HT-29 (cell line): Measurements from ENCODE around the gene DIAPH3. TPM values are rescaled to one million over a fixed set of nuclear protein-coding genes. Genes with fewer than 3 reads are reported as not detected.
"Not testable (repeated sequence)": the region's sequence is repeated elsewhere in the genome, so short reads cannot be mapped to it uniquely, and the experiment has no call there.

Experiments used
- DNase-seq: peaks from one replicate; pipeline ENCODE4 v3.0.0-alpha.2; 2015; ENCODE audit warnings: low spot score
- total RNA-seq: library from RNA; depleted of rRNA; stranded (reverse); fragments of >200 nt; shearing (Covaris generic); gene quantifications from 2 replicates; pipeline ENCODE4 v1.2.3, GENCODE V29; 2014; rRNA removed

DIAPH3 gene
- 7.9 and 8.1 TPM in 2 replicates for total RNA-seq

GRCh38 chr13:60163478-60164233 is at the start of gene DIAPH3:
DIAPH3 (minus strand) TSS chr13:60163928; CDS start chr13:60163766, 162 bp downstream.
- DNase-seq: peak; percentile 98

- no peak for DNase-seq
Measured at GRCh38 chr13:60213236-60213744, 49.6 kb upstream of the DIAPH3 start.

GRCh38 chr13:60211548-60211947 is 47.8 kb upstream of the DIAPH3 start:
- DNase-seq: no peak

- no peak for DNase-seq
Measured at GRCh38 chr13:60210510-60211330, 47.0 kb upstream of the DIAPH3 start.

GRCh38 chr13:60205499-60205898 is 41.8 kb upstream of the DIAPH3 start:
- DNase-seq: not testable (repeated sequence)

GRCh38 chr13:60201286-60201685 is 37.6 kb upstream of the DIAPH3 start:
- DNase-seq: no peak

- not testable (repeated sequence) for DNase-seq
Measured at GRCh38 chr13:60195893-60196292, 32.2 kb upstream of the DIAPH3 start.

- DNase-seq: no peak
Measured at GRCh38 chr13:60182907-60183306, 19.2 kb upstream of the DIAPH3 start.

- DNase-seq: no peak
Measured at GRCh38 chr13:60178327-60178726, 14.6 kb upstream of the DIAPH3 start.

GRCh38 chr13:60175571-60175970 is 11.8 kb upstream of the DIAPH3 start:
- DNase-seq: no peak

GRCh38 chr13:60174113-60174512 is 10.4 kb upstream of the DIAPH3 start:
- DNase-seq: no peak

- DNase-seq: no peak
Measured at GRCh38 chr13:60172111-60172510, 8.4 kb upstream of the DIAPH3 start.

- no peak for DNase-seq
Measured at GRCh38 chr13:60170414-60170813, 6.7 kb upstream of the DIAPH3 start.

GRCh38 chr13:60169239-60170031 is 5.7 kb upstream of the DIAPH3 start:
- DNase-seq: peak; percentile 26

GRCh38 chr13:60167121-60167520 is 3.4 kb upstream of the DIAPH3 start:
- no peak for DNase-seq

- DNase-seq: no peak
Measured at GRCh38 chr13:60165391-60166099, 1.8 kb upstream of the DIAPH3 start.

GRCh38 chr13:60164234-60164889 is 634 bp upstream of the DIAPH3 start:
- no peak for DNase-seq

- DNase-seq: no peak
Measured at GRCh38 chr13:60162096-60162495, 1.6 kb downstream of the DIAPH3 start.

GRCh38 chr13:60158321-60158801 is 5.4 kb downstream of the DIAPH3 start:
- no peak for DNase-seq

GRCh38 chr13:60155978-60156377 is 7.8 kb downstream of the DIAPH3 start:
- no peak for DNase-seq
